HG03066 (cell line): ENCODE measurements around the gene LIPE.

Source experiments
- ATAC-seq: cut with Tn5 transposase; IDR thresholded peaks from one replicate; pipeline ENCODE4 v1.9.1; 2021; ENCODE audit warnings: low read depth; ENCODE audit not compliant: unreplicated experiment

Gene LIPE

GRCh38 chr19:42386974-42387707, 40.0 kb downstream of the LIPE start:
- no peak for ATAC-seq

- no peak for ATAC-seq
Observed at GRCh38 chr19:42380155-42380554, 47.0 kb downstream of the LIPE start.

GRCh38 chr19:42378225-42379215, 48.7 kb downstream of the LIPE start:
- ATAC-seq: no peak

DNA sequence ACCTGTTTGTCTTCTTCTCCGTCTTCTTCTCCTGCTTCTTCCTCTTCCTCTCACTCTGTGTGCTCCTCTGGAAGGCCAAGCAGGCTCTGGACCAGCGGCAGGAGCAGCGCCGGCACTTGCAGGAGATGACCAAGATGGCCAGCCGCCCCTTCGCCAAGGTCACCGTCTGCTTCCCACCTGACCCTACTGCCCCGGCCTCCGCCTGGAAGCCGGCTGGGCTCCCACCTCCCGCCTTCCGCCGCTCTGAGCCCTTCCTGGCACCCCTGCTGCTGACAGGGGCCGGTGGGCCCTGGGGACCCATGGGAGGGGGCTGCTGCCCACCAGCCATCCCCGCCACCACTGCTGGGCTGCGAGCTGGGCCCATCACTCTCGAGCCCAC, 51.0 kb downstream of the LIPE start:
- ATAC-seq: no peak

GRCh38 chr19:42375415-42376176, 51.6 kb downstream of the LIPE start:
- ATAC-seq: no peak

DNA sequence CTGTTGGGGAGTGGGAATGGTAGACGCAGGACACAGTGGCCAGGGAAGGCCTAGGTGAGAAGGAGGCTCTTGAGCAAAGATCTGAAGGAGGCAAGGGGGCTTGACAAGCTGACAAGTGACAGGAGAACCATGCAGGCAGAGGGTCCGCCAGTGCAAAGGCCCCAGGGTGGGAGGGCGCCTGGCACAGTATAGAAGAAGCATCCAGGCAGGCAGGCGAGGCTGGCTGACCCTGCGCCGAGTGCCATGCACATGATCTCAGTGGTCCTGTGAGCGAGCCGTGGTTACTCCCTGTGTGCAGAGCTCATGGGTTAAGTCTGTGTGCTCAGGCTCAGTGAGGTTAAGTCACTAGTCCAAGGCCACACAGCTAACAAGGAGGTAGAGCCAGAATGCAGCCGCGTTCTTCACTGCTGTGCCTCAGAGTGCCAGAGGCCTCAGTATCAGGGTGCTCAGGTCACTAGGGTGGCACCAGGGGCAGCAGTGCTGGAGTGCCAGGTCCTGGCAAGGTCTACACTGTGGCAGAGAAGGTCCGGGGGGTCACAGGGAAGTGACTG, 52.3 kb downstream of the LIPE start:
- ATAC-seq: no peak

- ATAC-seq: no peak
Observed at GRCh38 chr19:42370626-42371175, 56.5 kb downstream of the LIPE start.

GRCh38 chr19:42370068-42370520, 57.1 kb downstream of the LIPE start:
- ATAC-seq: no peak

DNA sequence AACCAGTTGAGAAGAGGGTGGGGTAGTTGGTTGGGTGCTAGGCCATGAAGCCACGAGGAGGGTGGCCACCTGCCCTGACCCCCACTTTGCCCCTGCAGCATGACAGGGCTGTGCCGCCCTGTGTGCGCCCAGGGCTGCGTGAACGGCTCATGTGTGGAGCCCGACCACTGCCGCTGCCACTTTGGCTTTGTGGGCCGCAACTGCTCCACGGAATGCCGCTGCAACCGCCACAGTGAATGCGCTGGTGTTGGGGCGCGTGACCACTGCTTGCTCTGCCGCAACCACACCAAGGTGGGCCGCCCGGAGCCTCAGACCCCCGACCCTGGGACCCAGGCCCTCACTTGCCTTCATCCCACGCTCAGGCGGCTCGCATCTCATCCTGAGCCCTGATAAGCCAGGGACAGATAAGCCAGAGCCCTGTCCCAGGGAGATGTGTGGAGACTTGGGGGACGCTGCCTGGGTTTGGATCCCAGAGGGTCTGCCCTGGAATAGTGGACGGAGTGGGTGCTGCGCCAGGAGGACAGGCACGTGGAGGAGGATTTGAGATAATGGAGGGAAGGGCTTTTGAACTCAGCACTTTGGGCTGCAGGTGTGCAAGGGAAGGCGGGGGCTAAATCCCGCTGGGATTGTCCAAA, 57.6 kb downstream of the LIPE start:
- no peak for ATAC-seq

GRCh38 chr19:42368765-42369164, 58.4 kb downstream of the LIPE start:
- no peak for ATAC-seq

DNA sequence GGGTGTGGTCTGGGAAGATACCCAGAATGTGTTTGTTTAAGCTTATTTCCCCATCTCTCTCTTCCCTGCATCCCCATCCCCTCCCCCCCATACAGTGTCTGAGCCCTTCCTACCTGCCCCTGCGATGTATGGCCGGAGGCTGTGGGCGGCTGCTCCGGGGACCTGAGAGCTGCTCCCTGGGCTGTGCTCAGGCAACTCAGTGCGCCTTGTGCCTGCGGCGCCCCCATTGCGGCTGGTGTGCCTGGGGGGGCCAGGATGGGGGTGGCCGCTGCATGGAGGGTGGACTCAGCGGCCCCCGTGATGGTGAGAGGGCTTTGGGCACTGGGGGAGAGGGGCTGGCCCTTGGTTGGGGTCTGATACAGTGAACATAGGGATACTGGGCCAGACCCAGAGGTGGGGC, 58.8 kb downstream of the LIPE start:
- ATAC-seq: no peak

DNA sequence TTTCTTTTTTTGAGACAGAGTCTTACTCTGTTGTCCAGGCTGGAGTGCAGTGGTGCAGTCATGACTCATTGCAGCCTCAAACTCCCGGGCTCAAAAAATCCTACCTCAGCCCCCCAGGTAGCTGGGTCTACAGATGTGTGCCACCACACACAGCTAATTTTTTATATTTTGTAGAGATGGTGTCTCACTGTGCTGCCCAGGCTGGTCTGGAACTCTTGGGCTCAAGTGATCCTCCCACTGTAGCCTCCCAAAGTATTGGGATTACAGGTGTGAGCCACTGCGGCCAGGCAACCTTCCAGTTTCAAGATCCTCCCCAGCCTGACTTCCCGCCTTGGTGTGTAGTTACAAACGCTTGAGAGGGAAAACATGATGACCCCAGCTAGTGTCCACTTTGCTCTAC, 59.3 kb downstream of the LIPE start:
- ATAC-seq: no peak

DNA sequence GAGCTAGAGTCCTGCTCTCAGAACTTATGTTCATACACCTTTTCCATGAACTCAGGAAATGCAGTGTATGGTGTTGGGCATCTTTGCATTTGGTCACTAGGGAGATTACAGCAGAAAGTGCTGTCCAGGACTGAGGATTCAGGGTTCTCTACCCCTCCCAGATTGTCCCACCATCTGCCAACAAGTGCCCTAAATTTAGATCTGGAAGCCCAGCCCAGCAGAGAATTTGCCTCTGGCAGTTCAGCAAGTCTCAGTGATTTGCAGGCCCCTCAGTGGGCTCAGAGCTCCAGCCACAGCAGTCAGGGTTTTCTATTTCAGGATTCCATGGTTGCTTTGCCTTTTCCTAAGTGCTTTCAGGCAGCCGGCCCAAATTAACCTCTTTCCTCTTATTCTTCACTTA, 60.5 kb downstream of the LIPE start:
- ATAC-seq: no peak

GRCh38 chr19:42363614-42364346, 63.4 kb downstream of the LIPE start:
- no peak for ATAC-seq

DNA sequence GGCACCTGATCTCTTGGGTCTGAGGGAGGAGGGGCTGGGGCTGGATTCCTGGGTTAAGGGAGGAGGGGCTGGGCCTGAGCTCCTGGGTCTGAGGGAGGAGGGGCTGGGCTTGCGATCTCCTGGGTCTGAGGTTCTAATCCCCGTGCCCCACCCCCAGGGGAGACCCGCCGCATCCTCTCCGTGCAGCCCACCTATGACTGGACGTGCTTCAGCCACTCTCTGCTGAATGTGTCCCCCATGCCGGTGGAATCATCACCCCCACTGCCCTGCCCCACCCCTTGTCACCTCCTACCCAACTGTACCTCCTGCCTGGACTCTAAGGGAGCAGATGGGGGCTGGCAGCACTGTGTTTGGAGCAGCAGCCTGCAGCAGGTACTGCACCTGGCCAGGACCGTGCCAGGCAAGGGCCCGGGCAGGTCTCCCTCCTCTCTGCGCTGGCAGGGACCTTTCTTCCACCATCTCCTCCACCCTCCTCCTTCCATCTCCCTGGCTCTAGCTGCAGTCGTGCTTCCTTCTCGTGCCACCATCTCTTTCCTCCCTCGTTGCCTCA, 64.2 kb downstream of the LIPE start:
- ATAC-seq: no peak

- ATAC-seq: no peak
Observed at GRCh38 chr19:42362342-42362741, 64.8 kb downstream of the LIPE start.

DNA sequence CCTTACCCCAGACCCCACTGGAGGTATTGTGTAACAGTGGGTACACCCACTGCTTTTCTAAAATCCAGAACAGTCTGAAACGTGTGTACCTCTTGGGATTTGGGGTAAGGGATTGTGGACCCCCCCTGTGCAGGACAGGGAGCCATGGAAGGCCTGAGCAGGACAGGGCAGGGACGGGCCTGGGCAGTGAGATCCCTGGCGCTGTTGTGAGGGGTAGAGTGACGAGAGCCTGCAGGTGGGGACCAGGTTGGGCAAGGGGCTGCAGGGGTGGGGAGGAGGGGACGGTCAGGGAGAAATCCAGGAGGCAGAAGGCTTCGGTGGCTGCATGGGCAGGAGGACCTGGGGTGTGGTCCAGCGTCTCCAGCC, 65.7 kb downstream of the LIPE start:
- ATAC-seq: no peak

- no peak for ATAC-seq
Observed at GRCh38 chr19:42360787-42361544, 66.2 kb downstream of the LIPE start.
